H1 (cell line): ENCODE results near the gene LHFPL2. TPM values are rescaled to one million over a fixed set of nuclear protein-coding genes. Genes with fewer than 3 reads are reported as not detected.

Experiments
- CTCF ChIA-PET: fragments of 300-600 bp; sonication (Branson Sonifier 250); formaldehyde crosslinking; loops from one replicate; lab custom pipeline; 2021; ENCODE audit not compliant: partially characterized antibody; lab: Charles Lee
- POLR2A ChIA-PET: fragments of 300-600 bp; sonication (Branson Sonifier 250); formaldehyde crosslinking; loops from one replicate; lab custom pipeline; 2021; ENCODE audit warnings: inconsistent platforms; ENCODE audit not compliant: partially characterized antibody; lab: Charles Lee
- DNase-seq, 2 experiments: peaks; one replicate each; pipeline versions ENCODE4 v3.0.0 to v3.0.0-alpha.2; 2010 to 2022; ENCODE audit warnings: low spot score in 2 of 2, low read depth in 1 of 2, mixed read lengths in 1 of 2
- FAIRE-seq: peaks from 2 replicates; lab custom pipeline; 2011; peaks lifted over from hg19 to GRCh38; lab: Jason Lieb, UNC
- H2AFZ ChIP-seq: 2 replicates; pipeline ENCODE4 v1.8.1; 2012; ENCODE audit warnings: low read length, inconsistent platforms
- H2AK5ac ChIP-seq: 2 replicates; pipeline ENCODE4 v1.6.1; 2013; ENCODE audit warnings: low read depth, low read length
- H2BK120ac ChIP-seq: replicated peaks from 2 replicates; pipeline ENCODE3; 2013; ENCODE audit warnings: low read depth, low read length, inconsistent platforms
- H2BK12ac ChIP-seq: 2 replicates; pipeline ENCODE4 v1.6.1; 2013; ENCODE audit warnings: low read depth, low read length
- H2BK15ac ChIP-seq: 2 replicates; pipeline ENCODE4 v1.6.1; 2013; ENCODE audit warnings: low read length
- H2BK20ac ChIP-seq: 2 replicates; pipeline ENCODE4 v1.6.1; 2013; ENCODE audit warnings: low read length
- H2BK5ac ChIP-seq: 2 replicates; pipeline ENCODE4 v1.6.1; 2013; ENCODE audit warnings: low read depth, low read length
- H3K14ac ChIP-seq: 2 replicates; pipeline ENCODE4 v1.6.1; 2013; ENCODE audit warnings: inconsistent platforms; ENCODE audit not compliant: insufficient read length
- H3K18ac ChIP-seq: 2 replicates; pipeline ENCODE4 v1.6.1; 2013; ENCODE audit warnings: low read length; ENCODE audit errors: extremely low read depth
- H3K23ac ChIP-seq: 2 replicates; pipeline ENCODE4 v1.6.1; 2013; ENCODE audit warnings: inconsistent platforms; ENCODE audit not compliant: insufficient read length
- H3K23me2 ChIP-seq: 2 replicates; pipeline ENCODE4 v1.6.1; 2013; ENCODE audit warnings: low read depth, low read length
- H3K27ac ChIP-seq: 2 replicates; pipeline ENCODE4 v1.6.1; 2011; ENCODE audit warnings: low read depth, low read length, inconsistent platforms
- H3K27me3 ChIP-seq, 4 experiments: replicated peaks in 1 of 4; 1 replicate in 1 of 4; 2 replicates in 3 of 4; pipeline versions ENCODE4 v1.6.1 to v1.8.1; 2011 to 2013; ENCODE audit warnings: low read length in 3 of 4, mild to moderate bottlenecking in 3 of 4, inconsistent platforms in 2 of 4, mixed read lengths in 2 of 4, moderate library complexity in 1 of 4; ENCODE audit not compliant: control insufficient read depth in 3 of 4, insufficient read depth in 3 of 4; ENCODE audit errors: extremely low read depth in 1 of 4
- H3K36me3 ChIP-seq, 4 experiments: 2 replicates each; pipeline versions ENCODE4 v1.6.1 to v1.8.1; 2011 to 2013; ENCODE audit warnings: mild to moderate bottlenecking in 4 of 4, low read length in 3 of 4, moderate library complexity in 2 of 4, control low read depth in 1 of 4, inconsistent platforms in 1 of 4; ENCODE audit not compliant: insufficient read depth in 4 of 4, control insufficient read depth in 2 of 4
- H3K4ac ChIP-seq: replicated peaks from 2 replicates; pipeline ENCODE3; 2013; ENCODE audit warnings: low read length, low read depth, mixed read lengths, inconsistent platforms; ENCODE audit not compliant: insufficient read length
- H3K4me1 ChIP-seq, 4 experiments: replicated peaks in 1 of 4; 1 replicate in 1 of 4; 2 replicates in 3 of 4; pipeline versions ENCODE4 v1.6.1 to v1.8.1; 2011 to 2013; ENCODE audit warnings: low read length in 3 of 4, inconsistent platforms in 2 of 4, mixed read lengths in 1 of 4; ENCODE audit not compliant: insufficient read depth in 4 of 4, control insufficient read depth in 3 of 4
- H3K4me2 ChIP-seq, 2 experiments: 2 replicates each; pipeline versions ENCODE4 v1.6.1 to v1.8.1; 2011 to 2013; ENCODE audit warnings: low read depth in 2 of 2, low read length in 2 of 2, control low read depth in 1 of 2, inconsistent platforms in 1 of 2, mild to moderate bottlenecking in 1 of 2; ENCODE audit not compliant: insufficient read depth in 1 of 2
- H3K4me3 ChIP-seq, 4 experiments: fragments of 200-600, 300-600 bp in 1 of 4; sonication (generic), shearing (Covaris generic), sonication (Bioruptor Twin) in 1 of 4; 2 replicates each; pipeline versions ENCODE4 v1.5.1 to v1.8.1; 2011 to 2016; ENCODE audit warnings: low read length in 4 of 4, low read depth in 3 of 4, control low read depth in 2 of 4, inconsistent platforms in 2 of 4, mild to moderate bottlenecking in 2 of 4, mixed read lengths in 1 of 4, moderate library complexity in 1 of 4; ENCODE audit not compliant: insufficient read depth in 2 of 4; ENCODE audit errors: extremely low read depth in 1 of 4
- H3K56ac ChIP-seq: replicated peaks from 2 replicates; pipeline ENCODE3; 2013; ENCODE audit warnings: low read depth, mild to moderate bottlenecking, mixed read lengths, low read length, inconsistent platforms; ENCODE audit not compliant: insufficient read length
- H3K79me1 ChIP-seq: 2 replicates; pipeline ENCODE4 v1.6.1; 2013; ENCODE audit warnings: low read depth, low read length, control low read depth
- H3K79me2 ChIP-seq, 2 experiments: 2 replicates each; pipeline versions ENCODE4 v1.6.1 to v1.8.1; 2012 to 2013; ENCODE audit warnings: low read length in 2 of 2, mild to moderate bottlenecking in 2 of 2, inconsistent platforms in 1 of 2; ENCODE audit not compliant: insufficient read depth in 2 of 2, control insufficient read depth in 1 of 2
- H3K9ac ChIP-seq, 4 experiments: replicated peaks in 1 of 4; 1 replicate in 1 of 4; 2 replicates in 3 of 4; pipeline versions ENCODE4 v1.6.1 to v1.8.1; 2011 to 2013; ENCODE audit warnings: low read depth in 3 of 4, low read length in 3 of 4, control low read depth in 2 of 4, mild to moderate bottlenecking in 2 of 4, moderate library complexity in 2 of 4, inconsistent platforms in 1 of 4; ENCODE audit errors: extremely low read depth in 1 of 4
- H3K9me3 ChIP-seq, 2 experiments: 2 replicates each; pipeline versions ENCODE4 v1.6.1 to v1.8.1; 2012 to 2013; ENCODE audit warnings: mild to moderate bottlenecking in 2 of 2, moderate library complexity in 2 of 2, control low read depth in 1 of 2, inconsistent platforms in 1 of 2, low read depth in 1 of 2, low read length in 1 of 2, mixed read lengths in 1 of 2; ENCODE audit not compliant: insufficient read depth in 2 of 2
- H4K20me1 ChIP-seq, 2 experiments: replicated peaks in 1 of 2; 2 replicates each; pipeline versions ENCODE3 to v1.8.1; 2011 to 2013; ENCODE audit warnings: inconsistent platforms in 2 of 2, low read length in 2 of 2, mild to moderate bottlenecking in 1 of 2; ENCODE audit not compliant: insufficient read depth in 2 of 2, control insufficient read depth in 1 of 2
- H4K5ac ChIP-seq: 2 replicates; pipeline ENCODE4 v1.6.1; 2013; ENCODE audit warnings: low read length, low read depth, mixed read lengths, inconsistent platforms; ENCODE audit not compliant: insufficient read length
- H4K8ac ChIP-seq: 2 replicates; pipeline ENCODE4 v1.8.0; 2013; ENCODE audit warnings: mild to moderate bottlenecking, moderate library complexity, low read length, inconsistent platforms; ENCODE audit not compliant: insufficient read depth; ENCODE audit errors: extremely low read depth
- H4K91ac ChIP-seq: replicated peaks from 2 replicates; pipeline ENCODE3; 2013; ENCODE audit warnings: low read length, mixed read lengths, inconsistent platforms; ENCODE audit not compliant: insufficient read length
- ASH2L ChIP-seq: fragments of 200-600, 300-600 bp; sonication (generic); IDR thresholded peaks from one replicate; pipeline ENCODE4 v1.7.1; 2017; ENCODE audit warnings: low read length
- ATF3 ChIP-seq: IDR thresholded peaks from 2 replicates; pipeline ENCODE4 v1.6.1; 2011; ENCODE audit warnings: low read depth, mild to moderate bottlenecking, low read length; ENCODE audit not compliant: insufficient read depth
- BCL11A ChIP-seq, 2 experiments: IDR thresholded peaks; one replicate each; pipeline ENCODE4 v1.6.1; 2011; ENCODE audit warnings: low read depth in 2 of 2, low read length in 2 of 2, mild to moderate bottlenecking in 2 of 2
- JUN ChIP-seq: IDR thresholded peaks from 2 replicates; pipeline ENCODE4 v1.6.1; 2011; ENCODE audit warnings: low read depth, mild to moderate bottlenecking, improper control_type of control experiment, low read length
- JUND ChIP-seq: IDR thresholded peaks from 2 replicates; pipeline ENCODE4 v1.6.1; 2011; ENCODE audit warnings: mild to moderate bottlenecking, improper control_type of control experiment, low read length
- KDM5A ChIP-seq: fragments of 200-600 bp; IDR thresholded peaks from 2 replicates; pipeline ENCODE4 v1.7.1; 2012; ENCODE audit warnings: mild to moderate bottlenecking, low read length, inconsistent platforms, mixed read lengths
- MAX ChIP-seq: IDR thresholded peaks from 2 replicates; pipeline ENCODE4 v1.6.1; 2012; ENCODE audit warnings: inconsistent platforms
- NANOG ChIP-seq: IDR thresholded peaks from 2 replicates; pipeline ENCODE4 v1.6.1; 2011; ENCODE audit warnings: low read length, low read depth, mild to moderate bottlenecking, inconsistent platforms; ENCODE audit not compliant: insufficient read depth, poor library complexity, severe bottlenecking
- NRF1 ChIP-seq: IDR thresholded peaks from 2 replicates; pipeline ENCODE4 v1.6.1; 2011; ENCODE audit warnings: mild to moderate bottlenecking, low read depth, low read length, improper control_type of control experiment
- POU5F1 ChIP-seq: IDR thresholded peaks from 2 replicates; pipeline ENCODE4 v1.6.1; 2011; ENCODE audit warnings: low read depth, mild to moderate bottlenecking, low read length, moderate library complexity
- SIRT6 ChIP-seq: IDR thresholded peaks from one replicate; pipeline ENCODE4 v1.7.1; 2012; ENCODE audit warnings: low read length, inconsistent platforms
- SP1 ChIP-seq: IDR thresholded peaks from 2 replicates; pipeline ENCODE4 v1.6.1; 2011; ENCODE audit warnings: low read depth, low read length
- SP4 ChIP-seq: IDR thresholded peaks from 2 replicates; pipeline ENCODE4 v1.6.1; 2012; ENCODE audit warnings: low read length, inconsistent platforms
- SUZ12 ChIP-seq: fragments of 200-600 bp; sonication (generic); IDR thresholded peaks from 2 replicates; pipeline ENCODE4 v1.6.1; 2012; ENCODE audit warnings: mild to moderate bottlenecking, inconsistent platforms, low read length, moderate library complexity, mixed read lengths
- WGBS, 2 experiments: shearing (Covaris generic) in 1 of 2; methylation state at CpG; one replicate each; pipeline versions ENCODE4 v1.1.6 to v1.1.7; 2013 to 2015; ENCODE audit warnings: low lambda C conversion rate in 2 of 2, mixed read lengths in 2 of 2, inconsistent platforms in 1 of 2, low coverage in 1 of 2, missing lambda C conversion rate in 1 of 2; ENCODE audit not compliant: insufficient replicate concordance in 2 of 2, insufficient coverage in 1 of 2, insufficient read length in 1 of 2; ENCODE audit errors: extremely low coverage in 1 of 2, missing lambda C conversion rate in 1 of 2; 5-methylcytosine and 5-hydroxymethylcytosine counted together
- polyA plus RNA-seq, 7 experiments: library from polyadenylated mRNA; depleted of rRNA in 3 of 7; stranded (reverse) in 5 of 7; unstranded in 2 of 7; fragments of >200 nt in 5 of 7; fragments of 200-250 nt in 2 of 7; gene quantifications; 1 replicate in 5 of 7; 2 replicates in 1 of 7; 4 replicates in 1 of 7; pipeline versions ENCODE4 v1.2.1 to v1.2.3, GENCODE V29; 2011 to 2013; ENCODE audit warnings: missing spikeins in 2 of 7, mixed read lengths in 2 of 7
- total RNA-seq: library from RNA; stranded (reverse); fragmentation: NEBNext Ultra II Directional; extraction: Animal tissue kit (Norgen Biotek cat#: 25700); gene quantifications from 2 replicates; pipeline ENCODE4 v1.2.1, GENCODE V29; 2021

The LHFPL2 gene
- total and polyA plus RNA-seq, 2 of the 8 experiments (the other 6 are each of a cell fraction or from before 2014, with no cell fraction given) = 9.6 to 43.0 TPM

GRCh38 chr5:78618303-78618702 is 30.3 kb downstream of the LHFPL2 start:
- Histone ChIP-seq H3K4me3 (no peak overlapping the region), H4K20me1 (peaks cover 0 to 3% of the 10 kb centered on the region in 2 experiments), H3K4me1 (no peaks in the 10 kb centered on the region; a peak in 1 of 7 replicates), H3K4me2 (no peak overlapping the region), H2BK20ac (no peak overlapping the region), H2AFZ (no peak overlapping the region)
- POLR2A ChIA-PET = interaction anchor here (1.7 kb wide), 1 partner anchor 9 kb away, joined by 5 read pairs; no protein-coding TSS in a partner anchor
- no peak for DNase-seq
- no peak for TF ChIP-seq JUN
- TF ChIP-seq ATF3 = no peak
- TF ChIP-seq KDM5A = no peak
- TF ChIP-seq SP1 = no peak
- TF ChIP-seq ASH2L = no peak
- no peak for TF ChIP-seq SP4
- TF ChIP-seq NANOG = no peak
- no peak for TF ChIP-seq BCL11A (IDR thresholded peaks at IDR 0.05; ENCODE audit: low read depth in 2 of 2, low read length in 2 of 2)
- TF ChIP-seq JUND = no peak
- no peak for TF ChIP-seq MAX
- no peak for TF ChIP-seq SIRT6
- TF ChIP-seq SUZ12 = no peak
- TF ChIP-seq NRF1 = no peak
- no peak for TF ChIP-seq POU5F1
- TF ChIP-seq, all 59 proteins: peak for 0
- Histone ChIP-seq H3K56ac (no peak overlapping the region), H2BK15ac (no peak overlapping the region), H3K9ac (no peak overlapping the region), H3K36me3 (peaks cover 2 to 15% (median 8%) of the 10 kb centered on the region in 4 experiments; a peak in 7 of 8 replicates), H3K4ac (no peak overlapping the region), H3K27ac (no peak overlapping the region), H4K5ac (no peak overlapping the region), H3K27me3 (no peaks in the 10 kb centered on the region), H3K79me1 (peaks cover 3% of the 10 kb centered on the region), H2BK5ac (no peak overlapping the region), H3K18ac (no peak overlapping the region), H4K91ac (no peak overlapping the region), H2BK12ac (no peak overlapping the region), H3K14ac (no peak overlapping the region), H4K8ac (no peak overlapping the region), H3K9me3 (peaks cover 7 to 8% of the 10 kb centered on the region in 2 experiments), H3K23ac (no peak overlapping the region), H2AK5ac (no peak overlapping the region), H3K79me2 (peaks cover 3 to 52% of the 10 kb centered on the region in 2 experiments; a peak in 3 of 4 replicates), H2BK120ac (no peak overlapping the region), H3K23me2 (no peaks in the 10 kb centered on the region)
- WGBS, 2 experiments = 92% methylated on average over 10 of the region's 10 CpGs; no CpG with 5 or more reads in 1 of the 2 experiments
- FAIRE-seq = no peak
- CTCF ChIA-PET = interaction anchor here (0.5 to 1.1 kb wide), 2 partner anchors 297 to 1473 kb away, joined by 3 read pairs; no protein-coding TSS in a partner anchor
